MM.1S (cell line): ENCODE data around the gene ADCYAP1R1.

Source experiments
- DNase-seq: peaks from one replicate; pipeline ENCODE4 v3.0.0-alpha.2; 2015
- H2AFZ ChIP-seq: fragments of 300-600 bp; sonication (generic); 2 replicates; pipeline ENCODE4 v1.6.0; 2016; ENCODE audit warnings: antibody characterized with exemption, low read length
- H3F3A ChIP-seq: fragments of 300-600 bp; sonication (generic); 2 replicates; pipeline ENCODE4 v1.6.1; 2016; ENCODE audit warnings: mild to moderate bottlenecking, antibody characterized with exemption, low read length, moderate library complexity, mixed read lengths; ENCODE audit not compliant: insufficient read depth
- H3K27ac ChIP-seq: fragments of 300-600 bp; sonication (generic); 2 replicates; pipeline ENCODE4 v1.5.1; 2016; ENCODE audit warnings: mild to moderate bottlenecking, low read length
- H3K27me3 ChIP-seq: fragments of 300-600 bp; sonication (generic); replicated peaks from 2 replicates; pipeline ENCODE4 v1.6.0; 2016; ENCODE audit warnings: low read length; ENCODE audit not compliant: insufficient read depth
- H3K36me3 ChIP-seq: fragments of 300-600 bp; sonication (generic); replicated peaks from 2 replicates; pipeline ENCODE4 v1.6.1; 2016; ENCODE audit warnings: mild to moderate bottlenecking, low read length, mixed read lengths; ENCODE audit not compliant: insufficient read depth
- H3K4me1 ChIP-seq: fragments of 300-600 bp; sonication (generic); 2 replicates; pipeline ENCODE4 v1.6.1; 2016; ENCODE audit warnings: low read length, mixed read lengths
- H3K4me2 ChIP-seq: fragments of 300-600 bp; sonication (generic); 2 replicates; pipeline ENCODE4 v1.6.0; 2016; ENCODE audit warnings: low read depth, low read length
- H3K4me3 ChIP-seq: fragments of 300-600 bp; sonication (generic); 2 replicates; pipeline ENCODE4 v1.5.1; 2016; ENCODE audit warnings: low read length, mixed read lengths
- H3K79me2 ChIP-seq: fragments of 300-600 bp; sonication (generic); 2 replicates; pipeline ENCODE4 v1.6.1; 2016; ENCODE audit warnings: mixed run types, low read length, mixed read lengths
- H3K9ac ChIP-seq: fragments of 300-600 bp; sonication (generic); 2 replicates; pipeline ENCODE4 v1.6.1; 2016; ENCODE audit warnings: low read length, mixed read lengths
- H3K9me2 ChIP-seq: fragments of 300-600 bp; sonication (generic); replicated peaks from 2 replicates; pipeline ENCODE4 v1.6.1; 2016; ENCODE audit warnings: mild to moderate bottlenecking, low read length, mixed read lengths; ENCODE audit not compliant: insufficient read depth
- H3K9me3 ChIP-seq: fragments of 300-600 bp; sonication (generic); replicated peaks from 2 replicates; pipeline ENCODE4 v1.6.1; 2016; ENCODE audit warnings: mild to moderate bottlenecking, low read length, mixed read lengths; ENCODE audit not compliant: insufficient read depth
- H4K20me1 ChIP-seq: fragments of 300-600 bp; sonication (generic); 2 replicates; pipeline ENCODE4 v1.6.1; 2016; ENCODE audit warnings: mild to moderate bottlenecking, low read length, moderate library complexity, mixed read lengths; ENCODE audit not compliant: insufficient read depth
- CTCF ChIP-seq: fragments of 300-600 bp; sonication (generic); IDR thresholded peaks from 2 replicates; pipeline ENCODE4 v1.5.1; 2016; ENCODE audit warnings: antibody characterized with exemption, low read length, mixed read lengths
- EZH2 ChIP-seq: fragments of 300-600 bp; sonication (generic); optimal IDR thresholded peaks from 2 replicates; pipeline ENCODE3; 2017; ENCODE audit warnings: low read depth, mild to moderate bottlenecking, antibody characterized with exemption, low read length, mixed read lengths
- EZH2phosphoT487 ChIP-seq: fragments of 300-600 bp; sonication (generic); IDR thresholded peaks from 2 replicates; pipeline ENCODE4 v1.6.1; 2018; ENCODE audit warnings: antibody characterized with exemption, low read length

Gene ADCYAP1R1

GRCh38 chr7:31054608-31055278, 2.6 kb downstream of the ADCYAP1R1 start:
- Histone ChIP-seq H3K4me1 (no peaks in the 10 kb centered on the region), H3K9me2 (no peaks in the 10 kb centered on the region), H3K36me3 (no peaks in the 10 kb centered on the region), H3K4me3 (no peak overlapping the region), H2AFZ (no peak overlapping the region), H3K79me2 (no peaks in the 10 kb centered on the region), H3K9ac (no peak overlapping the region), H3K4me2 (no peak overlapping the region), H3K27ac (no peak overlapping the region), H3K9me3 (no peaks in the 10 kb centered on the region), H4K20me1 (no peaks in the 10 kb centered on the region), H3K27me3 (peaks cover 31% of the 10 kb centered on the region), H3F3A (no peaks in the 10 kb centered on the region)
- TF ChIP-seq EZH2: no peak
- no peak for TF ChIP-seq EZH2phosphoT487
- TF ChIP-seq CTCF: no peak
- DNase-seq: no peak

- Histone ChIP-seq H3K4me1 (no peaks in the 10 kb centered on the region), H3K9ac (no peak overlapping the region), H3K9me3 (no peaks in the 10 kb centered on the region), H3F3A (no peaks in the 10 kb centered on the region), H3K4me3 (no peak overlapping the region), H3K27me3 (peaks cover 25% of the 10 kb centered on the region), H3K27ac (no peak overlapping the region), H3K79me2 (no peaks in the 10 kb centered on the region), H4K20me1 (no peaks in the 10 kb centered on the region), H2AFZ (no peak overlapping the region), H3K36me3 (no peaks in the 10 kb centered on the region), H3K4me2 (no peak overlapping the region), H3K9me2 (no peaks in the 10 kb centered on the region)
- TF ChIP-seq EZH2 (no peak), EZH2phosphoT487 (no peak), CTCF (no peak)
- DNase-seq: no peak
Observed at GRCh38 chr7:31055471-31055870, 3.4 kb downstream of the ADCYAP1R1 start.

- H3K4me1 ChIP-seq: no peaks in the 10 kb centered on the region
- no peaks in the 10 kb centered on the region for H3K9me3 ChIP-seq
- no peak overlapping the region for H3K9ac ChIP-seq
- no peak overlapping the region for H3K4me3 ChIP-seq
- no peak for DNase-seq
- H3K36me3 ChIP-seq: no peaks in the 10 kb centered on the region
- H4K20me1 ChIP-seq: no peaks in the 10 kb centered on the region
- H3F3A ChIP-seq: no peaks in the 10 kb centered on the region
- no peak for TF ChIP-seq CTCF
- no peak for TF ChIP-seq EZH2phosphoT487
- no peak for TF ChIP-seq EZH2
- no peaks in the 10 kb centered on the region for H3K79me2 ChIP-seq
- H2AFZ ChIP-seq: no peak overlapping the region
- no peak overlapping the region for H3K27ac ChIP-seq
- peaks cover 12% of the 10 kb centered on the region for H3K27me3 ChIP-seq
- no peak overlapping the region for H3K4me2 ChIP-seq
- no peaks in the 10 kb centered on the region for H3K9me2 ChIP-seq
Observed at GRCh38 chr7:31056775-31057346, 4.8 kb downstream of the ADCYAP1R1 start.
